Panc1 (cell line): ENCODE results near the gene SPACA9. TPM values are rescaled to one million over a fixed set of nuclear protein-coding genes. Genes with fewer than 3 reads are reported as not detected.

Source experiments
- ATAC-seq: fragments of 200-7000 bp; cut with Tn5 transposase; 2 replicates; pipeline ENCODE4 v1.9.1; 2020; ENCODE audit warnings: mild to moderate bottlenecking, moderate library complexity
- BruUV-seq: library from RNA; stranded (reverse); fragments of 400-500 nt; replicated peaks from 2 replicates; lab custom pipeline; 2021; lab: Mats Ljungman, UMichigan
- CTCF ChIA-PET: fragments of 300-600 bp; sonication (Branson Sonifier 250); formaldehyde crosslinking; loops from one replicate; lab custom pipeline; 2022; ENCODE audit warnings: antibody characterized with exemption; lab: Charles Lee
- POLR2A ChIA-PET: fragments of 300-600 bp; sonication (Branson Sonifier 250); formaldehyde crosslinking; loops from one replicate; lab custom pipeline; 2022; ENCODE audit warnings: antibody characterized with exemption; lab: Charles Lee
- DNase-seq: peaks from one replicate; pipeline ENCODE4 v3.0.0-alpha.2; 2010; ENCODE audit warnings: low read depth, low spot score
- H3K27ac ChIP-seq: 2 replicates; pipeline ENCODE4 v1.5.1; 2011; ENCODE audit warnings: mild to moderate bottlenecking, low read length, inconsistent platforms
- H3K27me3 ChIP-seq: fragments of 200-500 bp; sonication (Bioruptor generic); 2 replicates; pipeline ENCODE4 v1.6.0; 2014; ENCODE audit warnings: low read length, inconsistent platforms; ENCODE audit not compliant: control insufficient read depth, insufficient read depth
- H3K36me3 ChIP-seq: fragments of 200-500 bp; sonication (Bioruptor generic); 2 replicates; pipeline ENCODE4 v1.5.1; 2014; ENCODE audit warnings: inconsistent platforms, mild to moderate bottlenecking, low read length, moderate library complexity; ENCODE audit not compliant: control insufficient read depth, insufficient read depth
- H3K4me1 ChIP-seq: 2 replicates; pipeline ENCODE4 v1.5.1; 2011; ENCODE audit warnings: inconsistent platforms, mild to moderate bottlenecking, low read length, moderate library complexity; ENCODE audit not compliant: control insufficient read depth, insufficient read depth
- H3K4me3 ChIP-seq, 2 experiments: 2 replicates each; pipeline ENCODE4 v1.5.1; 2011 to 2012; ENCODE audit warnings: low read depth in 2 of 2, low read length in 2 of 2, mild to moderate bottlenecking in 2 of 2, inconsistent platforms in 1 of 2, moderate library complexity in 1 of 2
- H3K9me3 ChIP-seq: fragments of 200-500 bp; sonication (Bioruptor generic); 2 replicates; pipeline ENCODE4 v1.5.1; 2014; ENCODE audit warnings: low read depth, mild to moderate bottlenecking, inconsistent platforms, low read length, moderate library complexity; ENCODE audit not compliant: control insufficient read depth, insufficient read depth
- POLR2AphosphoS5 ChIP-seq: IDR thresholded peaks from 2 replicates; pipeline ENCODE4 v1.6.1; 2012; ENCODE audit warnings: mild to moderate bottlenecking, low read depth, low read length, moderate library complexity
- SIN3A ChIP-seq: IDR thresholded peaks from 2 replicates; pipeline ENCODE4 v1.6.1; 2012; ENCODE audit warnings: low read depth, mild to moderate bottlenecking, low read length, moderate library complexity, borderline replicate concordance; ENCODE audit not compliant: insufficient read depth
- TCF7L2 ChIP-seq: IDR thresholded peaks from 2 replicates; pipeline ENCODE4 v1.6.1; 2011; ENCODE audit warnings: mild to moderate bottlenecking, low read depth, low read length, inconsistent platforms
- in situ Hi-C: cut with HindIII; loops from 2 replicates; pipeline ENCODE4 v1.10.0; 2016; ENCODE audit warnings: low sequenced_read_pairs, low pct_unique_long_range_greater_than_20kb
- intact Hi-C: fragments of 100-400 bp; cut with micrococcal nuclease; formaldehyde crosslinking; loops from one replicate; pipeline ENCODE4 v1.10.0; 2022; ENCODE audit not compliant: unreplicated experiment
- total RNA-seq: library from RNA; stranded (reverse); gene quantifications from one replicate; pipeline ENCODE4 v1.2.1, GENCODE V29; 2021; ENCODE audit not compliant: unreplicated experiment
- TF ChIP-seq, protein P1 (sequence below), 2 experiments: IDR thresholded peaks; 2 replicates each; pipeline ENCODE4 v1.6.1; 2011 to 2012; ENCODE audit warnings: low read depth in 2 of 2, control low read depth in 1 of 2, low read length in 1 of 2, mild to moderate bottlenecking in 1 of 2, moderate library complexity in 1 of 2; ENCODE audit not compliant: insufficient read depth in 1 of 2
- TF ChIP-seq, protein P2 (sequence below): fragments of 450-650 bp; IDR thresholded peaks from 2 replicates; pipeline ENCODE4 v1.5.1; 2017; ENCODE audit warnings: mild to moderate bottlenecking

Gene SPACA9
- total RNA-seq, 1 experiment from 2014 or later = 3.0 TPM

DNA sequence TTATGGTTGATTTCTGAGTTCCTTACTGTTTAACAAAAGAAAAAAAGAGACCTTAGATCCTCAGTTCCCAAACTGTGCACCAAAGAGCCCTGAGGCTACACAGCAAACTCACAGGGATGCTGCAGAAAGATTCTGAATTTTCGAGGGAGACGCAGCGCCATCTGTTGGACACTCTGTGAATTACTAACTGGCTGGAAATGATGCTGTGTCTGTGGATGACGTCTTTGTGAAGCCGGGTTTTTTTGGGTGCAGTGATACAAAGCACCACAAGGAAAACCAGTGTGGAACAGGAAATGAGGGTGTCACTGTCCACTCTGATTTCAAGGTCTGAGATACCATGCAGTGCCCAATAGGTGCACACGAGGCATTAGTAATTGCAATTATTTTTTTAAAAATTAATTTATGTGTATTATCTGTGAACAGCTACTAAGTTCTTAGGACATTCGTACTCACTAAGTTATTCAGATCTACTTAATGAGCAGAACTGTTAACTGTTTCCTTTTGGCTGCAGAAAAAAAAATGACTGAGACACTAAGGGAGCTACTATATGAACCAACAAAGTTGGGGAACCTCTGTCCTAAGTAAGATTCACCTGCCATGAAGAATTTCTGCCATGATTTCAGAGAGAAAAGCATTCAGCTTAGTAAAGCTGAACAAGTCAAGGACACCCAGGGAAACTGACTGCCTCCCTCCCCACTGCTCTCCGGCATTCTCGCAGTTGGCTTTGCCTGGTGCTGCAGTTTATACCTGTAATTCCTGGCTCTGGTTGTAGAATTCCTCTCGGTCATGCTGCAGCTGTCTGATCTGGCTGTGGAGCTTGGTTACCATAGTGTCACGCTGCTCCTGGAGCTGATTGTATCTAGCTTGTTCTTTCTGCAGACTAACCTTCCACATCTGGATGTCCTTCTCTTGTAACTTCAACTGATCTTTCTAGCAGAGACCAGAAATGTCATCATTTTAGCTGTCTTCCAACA is 23.4 kb downstream of the SPACA9 start:
- intact Hi-C loops (no loop called here), in situ Hi-C loops (no loop called here)
- no peaks in the 10 kb centered on the region for H3K9me3 ChIP-seq
- H3K4me1 ChIP-seq = no peaks in the 10 kb centered on the region
- TF ChIP-seq SIN3A (no peak), TCF7L2 (no peak), POLR2AphosphoS5 (no peak)
- TF ChIP-seq, protein P1, sequence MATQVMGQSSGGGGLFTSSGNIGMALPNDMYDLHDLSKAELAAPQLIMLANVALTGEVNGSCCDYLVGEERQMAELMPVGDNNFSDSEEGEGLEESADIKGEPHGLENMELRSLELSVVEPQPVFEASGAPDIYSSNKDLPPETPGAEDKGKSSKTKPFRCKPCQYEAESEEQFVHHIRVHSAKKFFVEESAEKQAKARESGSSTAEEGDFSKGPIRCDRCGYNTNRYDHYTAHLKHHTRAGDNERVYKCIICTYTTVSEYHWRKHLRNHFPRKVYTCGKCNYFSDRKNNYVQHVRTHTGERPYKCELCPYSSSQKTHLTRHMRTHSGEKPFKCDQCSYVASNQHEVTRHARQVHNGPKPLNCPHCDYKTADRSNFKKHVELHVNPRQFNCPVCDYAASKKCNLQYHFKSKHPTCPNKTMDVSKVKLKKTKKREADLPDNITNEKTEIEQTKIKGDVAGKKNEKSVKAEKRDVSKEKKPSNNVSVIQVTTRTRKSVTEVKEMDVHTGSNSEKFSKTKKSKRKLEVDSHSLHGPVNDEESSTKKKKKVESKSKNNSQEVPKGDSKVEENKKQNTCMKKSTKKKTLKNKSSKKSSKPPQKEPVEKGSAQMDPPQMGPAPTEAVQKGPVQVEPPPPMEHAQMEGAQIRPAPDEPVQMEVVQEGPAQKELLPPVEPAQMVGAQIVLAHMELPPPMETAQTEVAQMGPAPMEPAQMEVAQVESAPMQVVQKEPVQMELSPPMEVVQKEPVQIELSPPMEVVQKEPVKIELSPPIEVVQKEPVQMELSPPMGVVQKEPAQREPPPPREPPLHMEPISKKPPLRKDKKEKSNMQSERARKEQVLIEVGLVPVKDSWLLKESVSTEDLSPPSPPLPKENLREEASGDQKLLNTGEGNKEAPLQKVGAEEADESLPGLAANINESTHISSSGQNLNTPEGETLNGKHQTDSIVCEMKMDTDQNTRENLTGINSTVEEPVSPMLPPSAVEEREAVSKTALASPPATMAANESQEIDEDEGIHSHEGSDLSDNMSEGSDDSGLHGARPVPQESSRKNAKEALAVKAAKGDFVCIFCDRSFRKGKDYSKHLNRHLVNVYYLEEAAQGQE (IDR thresholded peaks at IDR 0.05; ENCODE audit: insufficient read depth in 1 of 2, low read depth in 2 of 2, low read length in 1 of 2) = no peak
- TF ChIP-seq, protein P2, sequence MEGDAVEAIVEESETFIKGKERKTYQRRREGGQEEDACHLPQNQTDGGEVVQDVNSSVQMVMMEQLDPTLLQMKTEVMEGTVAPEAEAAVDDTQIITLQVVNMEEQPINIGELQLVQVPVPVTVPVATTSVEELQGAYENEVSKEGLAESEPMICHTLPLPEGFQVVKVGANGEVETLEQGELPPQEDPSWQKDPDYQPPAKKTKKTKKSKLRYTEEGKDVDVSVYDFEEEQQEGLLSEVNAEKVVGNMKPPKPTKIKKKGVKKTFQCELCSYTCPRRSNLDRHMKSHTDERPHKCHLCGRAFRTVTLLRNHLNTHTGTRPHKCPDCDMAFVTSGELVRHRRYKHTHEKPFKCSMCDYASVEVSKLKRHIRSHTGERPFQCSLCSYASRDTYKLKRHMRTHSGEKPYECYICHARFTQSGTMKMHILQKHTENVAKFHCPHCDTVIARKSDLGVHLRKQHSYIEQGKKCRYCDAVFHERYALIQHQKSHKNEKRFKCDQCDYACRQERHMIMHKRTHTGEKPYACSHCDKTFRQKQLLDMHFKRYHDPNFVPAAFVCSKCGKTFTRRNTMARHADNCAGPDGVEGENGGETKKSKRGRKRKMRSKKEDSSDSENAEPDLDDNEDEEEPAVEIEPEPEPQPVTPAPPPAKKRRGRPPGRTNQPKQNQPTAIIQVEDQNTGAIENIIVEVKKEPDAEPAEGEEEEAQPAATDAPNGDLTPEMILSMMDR = peak; percentile 87
- H3K36me3 ChIP-seq = no peaks in the 10 kb centered on the region; the same call in 1 of the 2 replicates
- CTCF ChIA-PET = interaction anchor here (0.6 to 0.9 kb wide), 4 partner anchors 11 to 490 kb away, joined by 3 read pairs; no protein-coding TSS in a partner anchor
- DNase-seq = peak; percentile 51
- no peak overlapping the region for H3K4me3 ChIP-seq
- H3K27ac ChIP-seq = no peak overlapping the region
- no peaks in the 10 kb centered on the region for H3K27me3 ChIP-seq
- BruUV-seq = no TSS peak
- POLR2A ChIA-PET = no interaction called here
- peak; percentile 78 for ATAC-seq

DNA sequence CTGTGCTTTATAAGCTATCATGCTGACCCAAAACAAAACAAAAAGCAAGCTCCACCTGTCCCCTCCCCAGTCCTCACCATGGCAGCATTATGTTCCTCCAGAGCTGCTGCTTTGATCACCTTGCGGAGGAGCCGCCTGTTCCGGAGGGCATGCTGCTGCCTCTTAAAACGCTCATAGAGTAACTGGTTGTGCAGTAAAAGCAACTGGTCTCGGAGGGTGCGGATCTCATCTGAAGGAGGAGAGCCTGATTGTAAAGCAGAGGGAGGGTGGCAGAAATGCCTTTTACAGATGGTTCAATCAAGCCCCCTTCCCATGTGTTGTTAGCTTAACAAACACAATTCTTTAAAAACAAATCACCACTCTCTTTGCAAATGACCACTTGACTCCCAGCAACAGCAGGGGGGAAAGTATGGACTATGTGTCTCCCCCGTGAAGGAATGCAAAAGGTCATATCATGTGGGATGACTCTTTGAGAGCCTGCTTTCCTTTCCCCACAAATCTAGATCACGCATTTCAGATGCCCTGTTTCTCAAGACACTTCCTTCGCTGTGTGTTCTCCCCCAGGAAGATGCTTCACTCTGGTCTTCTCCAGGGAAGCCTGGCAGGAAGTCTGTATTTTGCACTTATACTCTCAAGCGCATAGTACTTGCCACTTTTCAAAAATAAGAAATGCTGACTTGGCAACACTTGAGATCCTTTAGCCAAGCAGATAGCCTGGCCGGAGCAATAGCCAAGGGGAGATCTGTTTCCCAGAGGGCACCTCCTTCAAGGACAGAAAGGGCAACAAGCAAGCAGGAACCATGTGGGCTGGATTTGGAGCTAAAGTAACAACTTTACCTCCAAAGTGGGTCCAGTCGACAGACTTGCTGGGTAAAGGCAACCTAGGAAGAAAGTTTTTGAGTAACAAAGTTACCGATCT is 25.1 kb downstream of the SPACA9 start:
- intact Hi-C loops = no loop called here
- in situ Hi-C loops = no loop called here
- H3K27ac ChIP-seq = no peak overlapping the region
- no peaks in the 10 kb centered on the region for H3K27me3 ChIP-seq
- no TSS peak for BruUV-seq
- H3K9me3 ChIP-seq = no peaks in the 10 kb centered on the region
- CTCF ChIA-PET = no interaction called here
- H3K36me3 ChIP-seq = no peaks in the 10 kb centered on the region; the same call in 1 of the 2 replicates
- no peak for DNase-seq
- POLR2A ChIA-PET = no interaction called here
- no peaks in the 10 kb centered on the region for H3K4me1 ChIP-seq
- no peak overlapping the region for H3K4me3 ChIP-seq
- TF ChIP-seq TCF7L2 (no peak), SIN3A (no peak), POLR2AphosphoS5 (no peak)
- TF ChIP-seq, protein P2 = no peak
- TF ChIP-seq, protein P1 (IDR thresholded peaks at IDR 0.05; ENCODE audit: insufficient read depth in 1 of 2, low read depth in 2 of 2, low read length in 1 of 2) = no peak
- ATAC-seq = no peak
